Aorta (tissue), 5 donors: Measurements from ENCODE around the gene CDC42. TPM values are rescaled to one million over a fixed set of nuclear protein-coding genes. Genes with fewer than 3 reads are reported as not detected.
"Not testable (repeated sequence)": the region's sequence is repeated elsewhere in the genome, so short reads cannot be mapped to it uniquely, and the experiment has no call there.

Source experiments
- ATAC-seq: fragments of 200-7000 bp; cut with Tn5 transposase; one replicate; pipeline ENCODE4 v1.9.1; 2022; ENCODE audit warnings: moderate library complexity; ENCODE audit not compliant: low FRiP score
- DNase-seq, 2 donors: peaks; one replicate each; pipeline ENCODE4 v3.0.0-alpha.2; 2020
- H3K27ac ChIP-seq, 2 donors: one replicate each; pipeline ENCODE4 v1.5.1; 2013; ENCODE audit warnings: low read length in 2 of 2, mild to moderate bottlenecking in 2 of 2, moderate library complexity in 2 of 2, control low read depth in 1 of 2, inconsistent platforms in 1 of 2, low read depth in 1 of 2
- H3K27me3 ChIP-seq, 2 donors: one replicate each; pipeline ENCODE4 v1.6.1; 2013; ENCODE audit warnings: control low read depth in 1 of 2, low read length in 1 of 2, mild to moderate bottlenecking in 1 of 2, moderate library complexity in 1 of 2; ENCODE audit not compliant: insufficient read depth in 2 of 2, control insufficient read depth in 1 of 2
- H3K36me3 ChIP-seq, 2 donors: one replicate each; pipeline ENCODE4 v1.6.1; 2013; ENCODE audit warnings: control low read depth in 1 of 2, low read length in 1 of 2, mild to moderate bottlenecking in 1 of 2; ENCODE audit not compliant: insufficient read depth in 2 of 2, control insufficient read depth in 1 of 2
- H3K4me1 ChIP-seq, 2 donors: one replicate each; pipeline ENCODE4 v1.6.1; 2013; ENCODE audit warnings: low read length in 2 of 2, control low read depth in 1 of 2, mild to moderate bottlenecking in 1 of 2, moderate library complexity in 1 of 2; ENCODE audit not compliant: insufficient read depth in 2 of 2, control insufficient read depth in 1 of 2
- H3K4me3 ChIP-seq, 2 donors: one replicate each; pipeline ENCODE4 v1.5.1; 2013; ENCODE audit warnings: low read length in 2 of 2, control low read depth in 1 of 2, mild to moderate bottlenecking in 1 of 2
- H3K9me3 ChIP-seq: one replicate; pipeline ENCODE4 v1.6.1; 2013; ENCODE audit warnings: mild to moderate bottlenecking, low read length; ENCODE audit not compliant: control insufficient read depth
- WGBS, 2 donors: extraction: QIAGEN DNeasy Blood & Tissue Kit; methylation state at CpG; one replicate each; pipeline ENCODE4 v1.1.7; 2013; 5-methylcytosine and 5-hydroxymethylcytosine counted together
- intact Hi-C, 2 donors: fragments of 100-400 bp; cut with DNase I; formaldehyde crosslinking; loops; one replicate each; pipeline versions ENCODE4 v1.14.2 to v1.15.0; 2022
- polyA plus RNA-seq, 2 donors: library from polyadenylated mRNA; stranded (reverse); fragments of 200-250 nt; gene quantifications; one replicate each; pipeline ENCODE4 v1.2.3, GENCODE V29; 2013
- total RNA-seq, 2 donors: library from RNA; stranded (reverse); fragmentation: NEBNext Ultra II Directional; extraction: Animal tissue kit (Norgen Biotek cat#: 25700); gene quantifications; one replicate each; pipeline ENCODE4 v1.2.1, GENCODE V29; 2021
- donor health status: healthy with polysubstance abuse.
- donor health status: Bipolar disorder and iron deficiency.
- donor health status: DM: no; HTN: no; CAD: no.
- donor health status: DM: no; HTN: no; CAD: no.
- donor health status: DM: yes; HTN: yes; CAD: no.

The CDC42 gene
- total and polyA plus RNA-seq, 4 donors, result 123 to 211 (median 190) TPM

- intact Hi-C loops, H3K9me3 ChIP-seq, H3K4me1 ChIP-seq, H3K4me3 ChIP-seq, H3K27me3 ChIP-seq, H3K36me3 ChIP-seq, H3K27ac ChIP-seq, ATAC-seq: not testable (repeated sequence)
- 86 to 90% methylated on average over 13 of the region's 13 CpGs for WGBS, 2 donors
- peak in 1 of 2 donors; percentile 9 for DNase-seq
These were observed 37.8 kb upstream of the CDC42 start for GRCh38 chr1:22014575-22015206.

GRCh38 chr1:22018583-22019559 is 33.6 kb upstream of the CDC42 start:
- DNase-seq, result peak in 1 of 2 donors; percentile 78
- Histone ChIP-seq H3K36me3 (no peaks in the 10 kb centered on the region), H3K4me3 (no peak overlapping the region), H3K27me3 (no peaks in the 10 kb centered on the region), H3K4me1 (no peaks in the 10 kb centered on the region), H3K27ac (no peak overlapping the region), H3K9me3 (no peaks in the 10 kb centered on the region)
- no peak for ATAC-seq
- intact Hi-C loops, result no loop called here
- 58 to 61% methylated on average over 10 of the region's 10 CpGs for WGBS, 2 donors

- no peaks in the 10 kb centered on the region for H3K27me3 ChIP-seq
- no peaks in the 10 kb centered on the region for H3K4me1 ChIP-seq
- intact Hi-C loops, result no loop called here
These were observed 31.4 kb upstream of the CDC42 start for GRCh38 chr1:22021061-22021460.

GRCh38 chr1:22024485-22025367 is 27.8 kb upstream of the CDC42 start:
- Histone ChIP-seq H3K4me1 (no peaks in the 10 kb centered on the region), H3K27me3 (no peaks in the 10 kb centered on the region), H3K9me3 (no peaks in the 10 kb centered on the region), H3K27ac (peak overlapping the region in 1 of 2 donors; percentile 30), H3K36me3 (no peaks in the 10 kb centered on the region), H3K4me3 (peak overlapping the region; percentile 23 to 51)
- intact Hi-C loops, result loop anchor here in 1 of 2 donors (2.0 kb wide), 1 partner anchor 28 kb away; the partner anchor contains the start of gene CDC42
- ATAC-seq (peak; percentile 87), DNase-seq (peak; percentile 75 to 81)
- WGBS, 2 donors, result 4 to 7% methylated on average over 33 of the region's 33 CpGs

More at GRCh38 chr1:22021061-22021460, 31.4 kb upstream of the CDC42 start:
- Histone ChIP-seq H3K9me3 (no peaks in the 10 kb centered on the region), H3K4me3 (no peak overlapping the region), H3K36me3 (no peaks in the 10 kb centered on the region), H3K27ac (no peak overlapping the region)
- DNase-seq (no peak), ATAC-seq (no peak)
- WGBS, 2 donors, result 82 to 83% methylated on average over 6 of the region's 6 CpGs

- peak; percentile 93 to 95 for DNase-seq
- Histone ChIP-seq H3K27ac (peak overlapping the region; percentile 29 to 99), H3K4me3 (peak overlapping the region; percentile 71 to 91), H3K4me1 (no peaks in the 10 kb centered on the region), H3K27me3 (no peaks in the 10 kb centered on the region), H3K36me3 (peaks cover 0 to 3% of the 10 kb centered on the region in 2 donors), H3K9me3 (no peaks in the 10 kb centered on the region)
- intact Hi-C loops, result loop anchor here in 1 of 2 donors (2.0 kb wide), 1 partner anchor 27 kb away; the partner anchor contains the start of gene CDC42
- WGBS, 2 donors, result 0 to 1% methylated on average over 41 to 42 of the region's 42 CpGs
- peak; percentile 95 for ATAC-seq
These were observed 26.9 kb upstream of the CDC42 start for GRCh38 chr1:22025368-22026155.

GRCh38 chr1:22026924-22027289 is 25.6 kb upstream of the CDC42 start:
- no peak for ATAC-seq
- Histone ChIP-seq H3K9me3 (no peaks in the 10 kb centered on the region), H3K36me3 (peaks cover 0 to 3% of the 10 kb centered on the region in 2 donors), H3K27ac (no peak overlapping the region), H3K27me3 (no peaks in the 10 kb centered on the region), H3K4me3 (no peak overlapping the region), H3K4me1 (no peaks in the 10 kb centered on the region)
- intact Hi-C loops, result no loop called here
- no peak for DNase-seq
- 83 to 85% methylated on average over 3 of the region's 3 CpGs for WGBS, 2 donors

- H3K4me1 ChIP-seq, result no peaks in the 10 kb centered on the region
- DNase-seq, result no peak
- H3K36me3 ChIP-seq, result peaks cover 0 to 3% of the 10 kb centered on the region in 2 donors
- no peak overlapping the region for H3K4me3 ChIP-seq
- intact Hi-C loops, result no loop called here
- WGBS, 2 donors, result 83 to 84% methylated on average over 4 of the region's 4 CpGs
- H3K27ac ChIP-seq, result no peak overlapping the region
- no peaks in the 10 kb centered on the region for H3K9me3 ChIP-seq
- no peak for ATAC-seq
- no peaks in the 10 kb centered on the region for H3K27me3 ChIP-seq
These were observed 22.5 kb upstream of the CDC42 start for GRCh38 chr1:22030057-22030456.
